ENCODE data around the gene PDE11A.
"Not testable (repeated sequence)": the region's sequence is repeated elsewhere in the genome, so short reads cannot be mapped to it uniquely, and the experiment has no call there.

Gene PDE11A

GRCh38 chr2:177883177-177883576, 189.4 kb downstream of the PDE11A start:
- no peak for DNase-seq (ENCODE audit: low read depth, low spot score)

GRCh38 chr2:177882501-177882900, 190.1 kb downstream of the PDE11A start:
- no peak for DNase-seq (ENCODE audit: low read depth, low spot score)

DNA sequence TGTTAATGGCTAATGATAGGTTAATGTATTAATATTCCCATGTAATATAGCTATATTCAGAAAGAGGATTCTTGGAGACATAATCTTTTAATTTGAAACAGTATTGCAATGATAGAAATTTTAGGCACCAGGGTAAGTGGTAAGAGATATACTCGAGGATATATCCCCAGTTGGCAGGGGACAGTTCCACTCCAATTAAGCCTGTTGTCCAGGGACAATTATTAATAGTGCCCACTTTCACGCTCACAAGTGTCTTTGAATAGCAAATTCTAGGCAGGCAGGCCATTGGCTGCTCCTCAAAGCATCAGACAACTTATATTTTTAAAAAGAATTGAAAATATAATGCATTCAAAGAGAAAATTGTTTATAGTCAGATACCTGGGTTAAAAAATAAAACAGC, 190.7 kb downstream of the PDE11A start:
- no peak for DNase-seq (ENCODE audit: low read depth, low spot score)

DNA sequence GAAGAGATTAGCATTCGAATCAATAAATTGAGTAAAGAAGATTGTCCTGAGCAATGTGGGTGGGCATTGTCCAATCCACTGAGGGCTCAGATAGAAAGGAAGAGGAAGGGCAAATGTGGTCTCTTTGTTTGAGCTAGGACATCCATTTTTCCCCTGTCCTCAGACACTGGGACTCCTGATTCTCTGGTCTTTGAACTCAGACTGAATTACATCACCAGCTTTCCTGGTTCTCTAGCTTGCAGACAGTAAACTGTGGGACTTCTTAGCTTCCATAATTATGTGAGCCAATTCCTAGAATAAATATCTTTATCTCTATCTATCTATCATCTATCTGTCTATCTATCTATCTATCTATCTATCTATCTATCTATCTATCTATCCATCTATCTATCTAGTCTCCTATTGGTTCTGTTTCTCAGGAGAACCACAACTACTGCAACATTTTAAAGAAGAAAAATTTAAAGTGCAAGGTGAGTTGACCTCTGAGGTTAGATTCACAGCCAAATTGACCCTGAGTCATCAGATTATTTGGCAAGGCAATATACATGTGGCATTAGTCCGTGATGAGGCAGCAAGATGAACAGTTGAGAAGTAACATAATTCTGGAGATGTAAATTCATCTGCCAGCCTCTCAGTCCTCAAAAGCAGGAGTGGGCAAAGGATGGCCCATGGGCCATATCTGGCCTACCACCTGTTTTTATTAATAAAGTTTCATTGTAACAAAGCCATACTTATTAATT, 191.4 kb downstream of the PDE11A start:
- no peak for DNase-seq (ENCODE audit: low read depth, low spot score)

GRCh38 chr2:177880285-177880684, 192.3 kb downstream of the PDE11A start:
- DNase-seq (ENCODE audit: low read depth, low spot score), result no peak

DNA sequence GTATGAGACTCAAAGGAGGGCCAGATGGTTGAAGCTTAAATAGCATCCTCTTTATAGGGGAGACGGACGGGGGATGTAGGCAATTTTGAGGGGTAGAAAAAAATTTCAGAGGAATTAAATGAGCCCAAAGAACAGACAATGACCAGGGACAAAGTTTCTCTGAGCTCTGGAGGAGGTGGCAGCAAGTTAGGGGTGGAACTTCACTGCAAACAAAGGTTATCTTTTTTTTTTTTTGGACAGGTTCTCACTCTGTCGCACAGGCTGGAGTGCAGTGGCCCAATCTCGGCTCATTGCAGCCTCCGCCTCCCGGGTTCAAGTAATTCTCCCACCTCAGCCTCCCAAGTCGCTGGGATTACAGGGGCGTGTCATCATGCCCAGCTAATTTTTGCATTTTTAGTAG, 195.6 kb downstream of the PDE11A start:
- no peak for DNase-seq (ENCODE audit: low read depth, low spot score)

- DNase-seq (ENCODE audit: low read depth, low spot score), result no peak
These were observed 197.9 kb downstream of the PDE11A start for GRCh38 chr2:177874686-177875085.

- no peak for DNase-seq (ENCODE audit: low read depth, low spot score)
These were observed 198.7 kb downstream of the PDE11A start for GRCh38 chr2:177873915-177874314.

DNA sequence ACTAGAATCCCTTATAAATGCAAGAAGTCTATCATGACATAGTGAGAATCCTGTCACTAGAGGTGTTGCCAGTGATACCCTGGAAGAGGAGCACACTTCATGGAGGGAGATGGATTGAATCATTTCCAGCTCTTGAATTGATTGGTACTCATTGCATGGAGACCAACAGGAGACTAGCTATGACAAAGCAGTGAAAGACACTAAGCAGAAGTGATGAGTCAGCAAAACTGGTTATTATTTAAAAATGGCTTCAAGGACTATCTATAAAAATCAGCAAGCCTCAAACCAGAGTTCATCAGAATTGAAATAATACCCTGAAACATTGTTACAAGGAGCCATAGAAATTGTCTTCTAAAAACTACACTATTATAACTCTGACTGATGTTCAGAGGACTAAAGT, 200.3 kb downstream of the PDE11A start:
- DNase-seq (ENCODE audit: low read depth, low spot score), result no peak

DNA sequence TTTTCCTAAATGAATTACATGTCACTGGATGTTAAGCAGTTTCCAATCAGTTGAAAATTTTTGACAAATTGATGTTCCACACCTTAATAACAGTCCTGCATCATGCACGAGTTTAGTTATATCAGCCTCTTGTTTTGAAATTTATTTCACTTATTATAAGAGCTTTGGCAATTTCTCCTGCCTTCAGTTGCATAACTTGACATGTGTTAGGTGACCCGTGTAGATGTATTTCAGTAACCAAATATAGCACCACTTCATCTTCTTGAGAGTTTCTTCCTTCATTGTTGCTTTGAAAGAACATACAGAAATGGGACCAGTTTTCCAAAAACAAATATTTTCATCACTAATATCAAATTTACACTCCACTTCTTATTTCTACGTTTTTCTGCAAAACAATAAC, 202.7 kb downstream of the PDE11A start:
- no peak for DNase-seq (ENCODE audit: low read depth, low spot score)

DNA sequence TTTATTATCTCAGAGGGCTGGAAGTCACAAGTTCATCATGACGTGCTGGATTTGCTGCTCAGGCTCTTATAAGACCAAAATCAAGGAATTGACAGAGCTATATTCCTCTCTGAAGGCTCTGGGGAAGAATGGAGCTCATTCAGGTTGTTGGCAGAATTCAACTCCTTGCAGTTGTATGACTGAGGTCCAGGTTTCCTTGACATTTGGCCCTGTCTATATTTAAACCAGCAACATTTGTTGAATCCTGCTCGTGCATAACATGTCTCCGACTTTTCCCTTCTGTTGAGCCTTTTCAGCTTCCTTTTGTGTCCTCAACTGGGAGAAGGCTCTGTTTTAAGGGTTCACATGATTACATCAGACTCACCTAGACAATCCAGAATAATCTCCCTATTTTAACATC, 203.4 kb downstream of the PDE11A start:
- DNase-seq (ENCODE audit: low read depth, low spot score), result no peak

DNA sequence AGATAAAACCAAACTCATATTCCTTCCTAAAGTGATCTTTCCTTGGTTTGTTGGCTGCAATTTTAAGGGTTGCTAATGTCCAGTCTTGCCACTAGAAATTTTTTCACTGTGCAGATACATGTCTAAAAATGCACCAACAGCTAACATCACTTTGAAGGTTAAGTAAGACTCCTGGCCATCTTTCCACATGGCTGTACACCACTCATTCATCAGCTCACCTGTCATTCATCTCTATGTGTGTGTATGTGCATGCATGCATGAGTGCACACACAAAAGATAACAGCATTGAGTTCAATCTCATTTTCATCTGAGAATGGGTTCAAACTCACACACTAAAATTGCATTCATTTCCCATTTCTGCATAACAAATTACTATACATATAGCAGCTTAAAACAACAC, 203.8 kb downstream of the PDE11A start:
- DNase-seq (ENCODE audit: low read depth, low spot score), result no peak

GRCh38 chr2:177857538-177857937, 215.0 kb downstream of the PDE11A start:
- DNase-seq (ENCODE audit: low read depth, low spot score), result no peak

GRCh38 chr2:177852389-177852788, 220.2 kb downstream of the PDE11A start:
- no peak for DNase-seq (ENCODE audit: low read depth, low spot score)

DNA sequence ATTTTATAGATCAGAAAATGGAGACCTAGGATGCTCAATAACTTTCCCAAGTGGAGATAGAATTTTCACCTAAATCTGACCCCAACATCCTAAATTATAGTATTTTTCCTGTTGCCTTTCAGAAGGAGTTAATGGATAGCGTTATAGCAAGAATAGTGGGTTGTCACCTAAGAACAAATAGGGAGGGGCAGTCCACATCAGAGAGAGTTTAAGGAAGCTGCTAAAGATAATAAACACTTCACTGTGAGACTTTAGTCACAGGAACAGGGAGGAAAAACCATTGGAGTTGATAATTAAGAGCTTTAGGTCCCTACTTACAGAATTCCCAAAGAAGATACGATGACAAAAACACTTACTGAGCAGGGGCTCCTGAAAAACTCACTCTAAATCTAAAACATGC, 229.4 kb downstream of the PDE11A start:
- DNase-seq (ENCODE audit: low read depth, low spot score), result no peak

DNA sequence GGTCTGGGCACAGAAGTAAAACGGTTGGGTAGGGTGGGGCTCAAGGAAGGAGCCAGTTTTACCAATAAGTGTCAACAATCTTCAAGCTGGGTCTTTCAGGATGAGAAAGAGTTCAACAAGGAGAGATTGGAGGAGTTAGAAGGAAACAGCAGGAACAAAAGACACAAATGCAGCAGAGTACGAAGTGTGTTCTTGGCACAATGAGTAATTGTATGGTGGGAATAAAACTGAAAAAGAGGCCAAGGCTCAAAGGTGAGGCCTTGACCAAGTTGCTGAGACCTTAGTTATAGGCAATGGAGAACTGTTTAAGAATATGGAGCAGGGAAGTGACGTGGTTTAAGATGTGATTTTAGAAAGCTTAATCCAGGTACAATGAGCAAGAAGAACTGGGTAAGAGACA, 230.3 kb downstream of the PDE11A start:
- no peak for DNase-seq (ENCODE audit: low read depth, low spot score)

DNA sequence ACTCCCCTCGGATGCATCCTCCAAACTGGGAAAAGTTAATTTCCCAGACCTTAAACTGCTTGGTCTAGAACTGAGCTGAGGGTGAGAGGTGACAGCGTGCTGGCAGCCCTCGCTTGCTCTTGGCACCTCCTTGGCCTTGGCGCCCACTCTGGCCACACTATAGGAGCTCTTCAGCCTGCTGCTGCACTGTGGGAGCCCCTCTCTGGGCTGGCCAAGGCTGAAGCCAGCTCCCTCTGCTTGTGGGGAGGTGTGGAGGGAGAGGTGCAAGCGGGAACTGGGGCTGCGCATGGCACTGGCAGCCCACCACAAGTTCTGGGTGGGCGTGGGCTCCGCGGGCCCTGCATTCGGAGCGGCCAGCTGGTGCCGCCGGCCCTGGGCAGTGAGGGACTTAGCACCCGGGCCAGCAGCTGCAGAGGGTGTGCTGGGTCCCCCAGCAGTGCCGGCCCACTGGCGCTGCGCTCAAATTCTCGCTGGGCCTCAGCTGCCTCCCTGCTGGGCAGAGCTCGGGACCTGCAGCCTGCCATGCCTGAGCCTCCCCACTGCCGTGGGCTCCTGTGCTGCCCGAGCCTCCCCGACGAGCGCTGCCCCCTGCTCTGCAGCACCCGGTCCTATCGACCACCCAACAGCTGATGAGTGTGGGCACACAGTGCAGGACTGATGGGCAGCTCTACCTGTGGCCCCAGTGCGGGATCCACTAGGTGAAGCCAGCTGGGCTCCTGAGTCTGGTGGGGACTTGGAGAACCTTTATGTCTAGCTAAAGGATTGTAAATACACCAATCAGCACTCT, 237.0 kb downstream of the PDE11A start:
- DNase-seq (ENCODE audit: low read depth, low spot score), result not testable (repeated sequence)

DNA sequence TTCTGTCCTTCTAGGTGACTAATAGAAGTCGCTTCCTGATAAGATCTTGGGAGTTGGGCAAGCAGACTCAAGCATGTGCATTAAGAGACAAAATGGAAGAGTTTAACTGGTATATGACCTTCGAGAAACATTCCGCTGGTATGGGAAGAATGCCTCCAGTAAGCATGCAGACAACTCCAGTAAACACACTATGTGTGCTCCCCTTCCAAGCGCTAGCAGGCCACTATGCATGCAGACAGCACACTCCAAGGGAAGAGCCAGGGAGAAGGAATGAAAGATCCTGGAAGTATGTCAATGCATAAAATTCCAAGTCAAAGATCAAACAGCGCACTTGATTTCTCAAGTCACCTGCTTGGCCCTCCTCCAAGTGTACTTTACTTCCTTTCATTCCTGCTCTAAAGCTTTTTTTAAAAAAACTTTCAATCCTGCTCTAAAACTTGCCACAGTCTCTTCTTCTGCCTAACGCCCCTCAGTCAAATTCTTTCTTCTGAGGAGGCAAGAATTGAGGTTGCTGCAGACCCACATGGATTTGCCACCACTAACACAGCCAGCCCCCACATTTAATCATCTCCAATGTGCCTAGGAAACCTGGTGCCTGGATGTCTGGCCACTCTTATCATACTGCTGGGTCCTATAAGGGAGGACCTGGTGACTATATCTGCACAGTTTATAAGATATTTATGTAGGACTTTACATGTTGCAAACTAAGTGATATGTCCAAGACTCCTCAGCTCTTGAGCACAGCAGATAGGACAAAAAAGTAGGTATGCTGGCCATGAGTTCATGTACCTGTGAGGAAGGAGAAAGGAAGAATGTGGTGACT, 239.8 kb downstream of the PDE11A start:
- DNase-seq (ENCODE audit: low read depth, low spot score), result no peak

DNA sequence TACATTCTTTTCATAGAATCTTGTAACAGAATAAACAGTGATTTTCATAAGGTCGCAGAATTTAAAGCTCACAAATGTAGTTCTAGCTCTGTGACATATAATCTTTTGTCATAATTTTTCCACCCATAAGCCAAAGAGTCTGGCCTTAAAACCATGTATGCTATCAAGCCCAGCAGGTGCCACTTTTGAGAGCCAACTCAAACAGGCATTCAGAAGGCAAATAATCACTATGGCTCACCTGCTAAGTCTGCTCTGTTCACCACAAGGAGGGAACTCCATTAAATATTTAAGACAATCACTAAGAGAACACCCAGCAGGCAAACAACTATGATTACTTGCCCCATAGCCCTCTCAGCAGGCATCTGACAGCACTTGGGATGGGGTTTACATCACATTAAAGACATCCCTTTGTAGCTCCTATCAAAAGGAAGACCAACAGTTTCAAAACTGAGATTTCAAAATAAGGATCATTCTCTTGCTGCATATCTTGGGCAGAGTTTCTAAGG, 241.6 kb downstream of the PDE11A start:
- DNase-seq (ENCODE audit: low read depth, low spot score), result no peak

GRCh38 chr2:177828557-177828956, 244.0 kb downstream of the PDE11A start:
- no peak for DNase-seq (ENCODE audit: low read depth, low spot score)

DNA sequence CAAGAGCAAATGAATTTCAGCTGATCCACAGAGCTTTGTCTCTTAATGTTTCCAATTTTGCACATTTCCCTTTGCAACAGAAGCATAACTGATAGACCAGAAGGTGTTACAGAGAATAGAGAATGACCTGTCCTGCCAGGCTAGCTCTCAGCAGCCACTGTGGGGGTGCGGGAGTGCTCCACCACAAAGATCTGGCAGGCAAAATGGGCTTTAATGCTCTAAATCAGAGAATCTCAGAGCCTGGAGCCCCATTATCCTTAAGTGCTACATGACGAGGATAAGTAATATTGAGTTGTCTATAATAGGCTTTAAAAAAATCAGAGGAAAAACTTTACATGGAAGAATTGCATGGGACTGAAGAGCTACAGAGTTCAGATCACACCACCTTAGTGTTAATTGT, 245.7 kb downstream of the PDE11A start:
- no peak for DNase-seq (ENCODE audit: low read depth, low spot score)

GRCh38 chr2:177822941-177823340, 249.6 kb downstream of the PDE11A start:
- DNase-seq (ENCODE audit: low read depth, low spot score), result no peak

All from iPS DF 19.7 (cell line).